Measurements from ENCODE around the gene DYNC1I1.
A peak's percentile ranks its signal among the peaks of the same experiment; 100 is the strongest.
"Not testable (repeated sequence)": the region's sequence is repeated elsewhere in the genome, so short reads cannot be mapped to it uniquely, and the experiment has no call there.

The DYNC1I1 gene

GRCh38 chr7:95922191-95922590 is 149.8 kb downstream of the DYNC1I1 start:
- TF ChIP-seq, protein P1, sequence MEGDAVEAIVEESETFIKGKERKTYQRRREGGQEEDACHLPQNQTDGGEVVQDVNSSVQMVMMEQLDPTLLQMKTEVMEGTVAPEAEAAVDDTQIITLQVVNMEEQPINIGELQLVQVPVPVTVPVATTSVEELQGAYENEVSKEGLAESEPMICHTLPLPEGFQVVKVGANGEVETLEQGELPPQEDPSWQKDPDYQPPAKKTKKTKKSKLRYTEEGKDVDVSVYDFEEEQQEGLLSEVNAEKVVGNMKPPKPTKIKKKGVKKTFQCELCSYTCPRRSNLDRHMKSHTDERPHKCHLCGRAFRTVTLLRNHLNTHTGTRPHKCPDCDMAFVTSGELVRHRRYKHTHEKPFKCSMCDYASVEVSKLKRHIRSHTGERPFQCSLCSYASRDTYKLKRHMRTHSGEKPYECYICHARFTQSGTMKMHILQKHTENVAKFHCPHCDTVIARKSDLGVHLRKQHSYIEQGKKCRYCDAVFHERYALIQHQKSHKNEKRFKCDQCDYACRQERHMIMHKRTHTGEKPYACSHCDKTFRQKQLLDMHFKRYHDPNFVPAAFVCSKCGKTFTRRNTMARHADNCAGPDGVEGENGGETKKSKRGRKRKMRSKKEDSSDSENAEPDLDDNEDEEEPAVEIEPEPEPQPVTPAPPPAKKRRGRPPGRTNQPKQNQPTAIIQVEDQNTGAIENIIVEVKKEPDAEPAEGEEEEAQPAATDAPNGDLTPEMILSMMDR (conservative IDR thresholded peaks at IDR 0.05) = no peak
- no peak overlapping the region for H3K27ac ChIP-seq

DNA sequence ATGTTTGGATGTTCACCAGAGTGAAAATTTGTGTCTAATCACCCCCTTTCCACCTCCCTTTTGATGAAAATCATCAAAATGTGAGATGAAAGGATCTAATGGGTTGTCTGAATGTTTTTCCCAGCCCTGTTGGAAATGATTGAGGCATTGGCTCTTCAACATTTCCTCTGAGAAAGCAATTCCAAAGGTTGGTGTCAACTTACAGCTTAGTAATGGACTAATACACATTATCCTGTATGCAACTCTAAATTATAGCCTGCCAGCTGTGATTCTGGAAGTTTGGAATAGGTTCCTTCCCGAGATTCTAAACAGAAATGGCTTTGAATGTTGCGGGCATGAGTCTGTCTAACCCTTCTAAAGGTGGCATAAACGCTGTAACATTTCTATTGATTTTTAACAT is 152.9 kb downstream of the DYNC1I1 start:
- TF ChIP-seq, protein P1 (conservative IDR thresholded peaks at IDR 0.05) = no peak
- peak overlapping the region; percentile 74 for H3K27ac ChIP-seq

GRCh38 chr7:95925971-95926370 is 153.6 kb downstream of the DYNC1I1 start:
- TF ChIP-seq, protein P1 (conservative IDR thresholded peaks at IDR 0.05) = no peak

GRCh38 chr7:95927756-95928155 is 155.4 kb downstream of the DYNC1I1 start:
- peak overlapping the region; percentile 74 for H3K27ac ChIP-seq
- TF ChIP-seq, protein P1 (conservative IDR thresholded peaks at IDR 0.05) = no peak

More at GRCh38 chr7:95925971-95926370, 153.6 kb downstream of the DYNC1I1 start:
- peak overlapping the region; percentile 74 for H3K27ac ChIP-seq

DNA sequence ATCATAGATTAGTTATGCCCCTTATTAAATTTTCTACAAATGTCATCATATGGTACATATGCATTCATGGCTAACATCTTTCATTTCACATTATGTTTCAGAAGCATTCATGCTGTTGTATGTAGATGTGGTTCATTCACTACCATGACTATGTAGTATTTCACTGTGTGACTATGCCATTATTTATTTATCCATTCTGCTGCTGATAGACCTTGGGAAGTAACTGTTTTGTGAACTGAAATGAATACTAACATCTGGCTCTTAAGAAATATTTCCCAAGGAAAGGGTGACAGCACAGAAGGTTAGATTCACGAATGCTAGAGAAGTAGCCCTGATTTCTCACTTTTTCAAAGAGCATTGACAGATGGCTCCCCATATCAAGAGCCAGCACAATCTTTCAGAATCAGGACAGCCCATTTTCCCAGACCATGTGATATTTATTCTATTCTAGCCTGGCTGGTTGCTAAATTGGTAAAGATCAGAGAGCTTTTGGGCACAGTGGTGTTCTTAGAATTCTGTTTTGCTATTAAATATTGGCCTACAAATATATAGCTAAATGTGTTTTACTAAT is 157.4 kb downstream of the DYNC1I1 start:
- TF ChIP-seq, protein P1 (conservative IDR thresholded peaks at IDR 0.05) = no peak
- no peak overlapping the region for H3K27ac ChIP-seq

DNA sequence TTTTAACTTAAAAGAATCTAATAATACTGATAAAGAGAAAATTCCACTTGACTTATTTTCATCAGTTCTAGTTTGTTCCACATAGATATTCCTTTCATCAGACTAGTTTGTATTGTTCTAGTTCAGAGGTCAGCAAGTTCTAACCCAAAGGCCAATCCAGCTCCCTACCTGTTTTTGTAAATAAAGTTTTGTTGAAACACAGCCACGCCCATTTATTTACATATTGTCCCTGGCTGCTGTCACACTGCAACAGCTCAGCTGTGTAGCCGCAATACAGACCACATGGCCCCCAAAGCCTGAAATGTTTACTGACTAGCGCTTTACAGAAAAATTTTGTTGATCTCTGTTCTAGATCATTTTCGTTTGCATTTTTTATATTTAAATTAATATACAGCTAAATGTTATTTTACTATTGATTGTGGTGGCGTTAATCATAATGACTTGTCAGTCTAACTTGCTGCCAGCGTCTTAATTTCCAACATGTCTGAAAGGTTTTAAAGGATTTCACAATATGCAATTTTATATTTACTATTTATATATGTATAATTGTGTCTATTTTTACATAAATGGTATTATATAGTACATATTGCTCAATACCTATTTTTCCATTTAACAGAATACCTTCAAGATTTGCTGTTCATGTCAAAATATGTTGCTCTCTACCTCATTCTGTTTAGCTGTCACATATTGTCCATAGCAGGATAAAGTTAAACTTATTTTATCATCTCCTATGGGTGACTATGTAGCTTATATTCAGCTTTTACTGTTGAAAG is 159.3 kb downstream of the DYNC1I1 start:
- no peak overlapping the region for H3K27ac ChIP-seq
- TF ChIP-seq, protein P1 (conservative IDR thresholded peaks at IDR 0.05) = no peak

DNA sequence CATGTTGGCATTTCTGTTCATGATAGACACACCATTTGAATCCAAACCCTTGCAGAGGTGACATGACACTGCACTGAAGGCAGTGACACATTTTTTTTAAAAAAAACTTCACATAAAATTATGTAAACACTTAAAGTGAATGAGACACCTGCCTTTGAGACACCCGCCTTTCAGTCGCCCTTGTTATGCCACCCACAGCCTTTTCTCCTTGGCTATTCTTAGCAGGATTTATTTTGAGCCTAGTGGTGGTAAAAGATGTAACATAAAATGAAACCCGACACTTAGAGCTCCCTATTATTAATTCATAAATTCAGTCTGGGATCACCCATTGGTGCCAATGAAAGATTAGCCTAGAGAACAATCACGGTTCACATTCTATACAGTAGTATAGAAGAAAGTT is 161.3 kb downstream of the DYNC1I1 start:
- no peak overlapping the region for H3K27ac ChIP-seq
- TF ChIP-seq, protein P1 (conservative IDR thresholded peaks at IDR 0.05) = no peak

GRCh38 chr7:95944867-95945266 is 172.5 kb downstream of the DYNC1I1 start:
- not testable (repeated sequence) for H3K27ac ChIP-seq
